Measurements from ENCODE around the gene MAPKAPK3. TPM values are rescaled to one million over a fixed set of nuclear protein-coding genes. Genes with fewer than 3 reads are reported as not detected.

Gene MAPKAPK3
- total RNA-seq, 1 donor from 2014 or later: 15.5 TPM

- DNase-seq (ENCODE audit: extremely low read depth, low read depth, low spot score): no peak
Observed at GRCh38 chr3:50625231-50626182, 8.6 kb downstream of the MAPKAPK3 start.

GRCh38 chr3:50626401-50626800, 9.4 kb downstream of the MAPKAPK3 start:
- DNase-seq (ENCODE audit: extremely low read depth, low read depth, low spot score): no peak

DNA sequence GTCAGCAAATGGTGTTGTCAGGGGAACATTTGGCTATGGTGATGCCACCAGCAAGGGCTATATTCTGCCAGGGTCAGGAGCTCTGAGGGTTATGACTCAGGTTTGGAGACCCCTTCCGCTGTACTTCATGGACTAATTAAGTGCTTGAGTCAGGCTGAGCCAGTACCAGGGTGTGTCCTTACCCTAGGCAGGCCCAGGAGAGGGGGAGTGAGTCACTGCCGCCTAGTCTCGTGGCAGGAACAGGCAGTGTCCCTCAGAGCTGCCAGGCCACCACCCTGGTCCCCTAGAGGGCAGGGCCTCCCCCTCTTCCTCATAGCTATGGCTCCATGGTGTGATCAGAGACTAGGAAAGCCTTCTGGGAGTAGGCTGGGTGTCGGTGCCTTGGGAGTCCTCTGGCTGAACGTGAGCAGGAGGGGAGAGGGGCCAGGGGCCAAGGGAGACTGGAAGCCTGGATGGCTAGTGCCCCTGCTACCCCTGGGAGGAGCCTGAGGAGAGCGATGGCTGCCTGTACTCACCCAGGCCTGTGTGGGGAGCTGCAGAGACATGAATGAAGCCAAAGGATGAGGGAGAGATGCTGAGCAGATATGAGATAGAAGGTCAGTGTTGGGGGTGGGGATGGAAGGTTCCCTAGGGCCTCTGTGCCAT, 10.6 kb downstream of the MAPKAPK3 start:
- no peak for DNase-seq (ENCODE audit: extremely low read depth, low read depth, low spot score)

DNA sequence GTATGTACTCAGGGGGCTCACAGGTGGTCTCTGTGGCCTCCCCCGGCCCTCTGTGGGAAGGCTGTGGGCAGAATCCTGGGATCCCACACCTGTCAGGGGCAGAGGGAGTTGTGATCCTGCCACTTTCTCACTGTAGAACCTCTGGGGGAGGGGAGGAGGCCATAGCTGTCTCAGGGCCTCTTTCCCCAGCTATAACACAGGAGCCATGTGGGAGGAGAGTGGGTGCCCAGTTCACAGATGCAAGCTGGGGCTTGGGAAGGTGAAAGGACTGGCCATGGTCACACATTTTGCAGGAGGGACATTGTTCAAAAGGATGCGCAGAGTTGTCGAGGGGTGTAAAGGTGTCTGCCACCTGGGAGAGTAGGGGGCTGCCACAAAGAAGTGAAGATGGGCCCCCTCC, 11.7 kb downstream of the MAPKAPK3 start:
- no peak for DNase-seq (ENCODE audit: extremely low read depth, low read depth, low spot score)

DNA sequence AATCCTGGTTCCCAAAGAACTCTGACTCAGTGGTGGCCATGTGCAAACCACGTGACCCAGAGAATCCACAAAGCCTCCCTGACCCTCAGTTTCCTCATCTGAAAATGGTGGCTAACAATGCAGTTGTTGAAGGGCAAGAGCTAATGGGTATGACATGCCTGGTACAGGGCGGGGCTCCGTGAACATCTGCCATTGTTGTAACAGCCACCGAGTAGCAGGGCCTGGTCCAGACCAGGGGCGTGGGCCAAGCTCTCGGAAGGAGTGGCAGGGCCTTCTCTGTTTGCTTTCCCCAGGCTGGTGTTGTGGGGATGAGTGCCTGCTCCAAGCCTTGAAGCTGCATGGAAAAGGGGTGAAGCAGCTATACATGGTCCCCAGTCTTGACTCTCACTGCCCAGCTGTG, 13.4 kb downstream of the MAPKAPK3 start:
- no peak for DNase-seq (ENCODE audit: extremely low read depth, low read depth, low spot score)

DNA sequence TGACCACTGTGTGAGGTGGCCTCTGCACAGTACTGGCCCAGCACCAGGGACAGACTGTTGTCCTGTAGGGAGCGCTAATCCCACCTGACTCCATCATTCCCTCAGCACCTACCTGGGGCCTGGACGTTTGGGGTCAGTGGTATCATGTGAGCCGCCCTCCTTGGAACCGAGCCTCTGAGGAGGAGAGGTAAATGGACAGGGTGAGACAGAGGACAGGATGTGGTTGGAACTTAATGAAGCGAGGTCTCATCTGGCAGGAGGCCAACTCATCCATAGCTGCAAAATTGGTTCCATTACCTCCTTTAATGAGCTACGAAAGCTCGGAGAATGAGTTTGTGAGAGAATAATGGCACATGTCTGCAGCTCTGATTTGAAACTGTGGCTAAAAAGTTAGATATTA, 13.9 kb downstream of the MAPKAPK3 start:
- no peak for DNase-seq (ENCODE audit: extremely low read depth, low read depth, low spot score)

GRCh38 chr3:50632450-50632849, 15.5 kb downstream of the MAPKAPK3 start:
- no peak for DNase-seq (ENCODE audit: extremely low read depth, low read depth, low spot score)

- no peak for DNase-seq (ENCODE audit: extremely low read depth, low read depth, low spot score)
Observed at GRCh38 chr3:50633230-50633790, 16.4 kb downstream of the MAPKAPK3 start.

- no peak for DNase-seq (ENCODE audit: extremely low read depth, low read depth, low spot score)
Observed at GRCh38 chr3:50635066-50635465, 18.1 kb downstream of the MAPKAPK3 start.

GRCh38 chr3:50637011-50637410, 20.1 kb downstream of the MAPKAPK3 start:
- no peak for DNase-seq (ENCODE audit: extremely low read depth, low read depth, low spot score)

DNA sequence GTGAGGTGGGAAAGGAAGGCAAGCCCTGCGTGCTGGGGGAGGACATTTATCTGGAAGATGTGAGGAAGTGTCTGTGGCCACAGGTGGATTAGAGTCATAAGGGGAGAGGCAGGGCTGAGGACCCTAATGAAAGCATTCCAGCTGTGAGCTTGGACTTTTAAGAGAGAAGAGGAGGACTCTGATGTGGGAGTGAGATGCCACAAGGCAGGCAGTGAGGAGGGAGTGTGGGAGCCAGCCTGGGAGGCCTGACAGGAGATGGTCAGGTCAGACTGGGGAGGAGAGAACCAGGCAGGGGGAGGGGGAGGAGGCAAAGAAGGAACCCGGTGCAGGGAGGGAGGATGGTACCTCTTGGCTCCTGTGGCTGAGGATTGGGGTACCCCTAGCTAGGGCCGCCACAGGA, 21.0 kb downstream of the MAPKAPK3 start:
- no peak for DNase-seq (ENCODE audit: extremely low read depth, low read depth, low spot score)

DNA sequence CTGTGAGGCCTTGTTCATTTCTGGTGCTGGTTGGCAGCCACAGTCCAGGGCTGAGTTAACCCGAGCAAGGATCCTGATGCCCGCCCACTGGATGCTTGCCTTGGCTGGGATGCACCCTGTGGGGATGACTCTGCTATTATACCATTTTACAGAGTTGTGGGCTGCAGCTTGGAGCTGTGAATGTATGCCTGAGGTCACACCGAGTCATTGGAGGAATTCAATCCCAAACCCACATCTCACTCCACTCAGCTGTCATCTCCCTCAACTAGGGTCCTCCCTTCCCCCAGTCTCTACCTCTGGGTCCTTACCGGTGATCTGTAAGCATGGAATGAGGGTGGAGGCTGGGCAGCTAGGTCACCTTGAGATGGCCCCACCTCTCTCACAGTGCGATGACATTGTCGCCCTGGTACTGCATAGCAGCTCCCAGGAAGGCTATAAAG, 22.1 kb downstream of the MAPKAPK3 start:
- DNase-seq (ENCODE audit: extremely low read depth, low read depth, low spot score): no peak

- no peak for DNase-seq (ENCODE audit: extremely low read depth, low read depth, low spot score)
Observed at GRCh38 chr3:50642382-50642781, 25.4 kb downstream of the MAPKAPK3 start.

- DNase-seq (ENCODE audit: extremely low read depth, low read depth, low spot score): no peak
Observed at GRCh38 chr3:50644561-50644960, 27.6 kb downstream of the MAPKAPK3 start.

GRCh38 chr3:50645378-50645777, 28.4 kb downstream of the MAPKAPK3 start:
- no peak for DNase-seq (ENCODE audit: extremely low read depth, low read depth, low spot score)

- no peak for DNase-seq (ENCODE audit: extremely low read depth, low read depth, low spot score)
Observed at GRCh38 chr3:50648313-50648712, 31.4 kb downstream of the MAPKAPK3 start.

DNA sequence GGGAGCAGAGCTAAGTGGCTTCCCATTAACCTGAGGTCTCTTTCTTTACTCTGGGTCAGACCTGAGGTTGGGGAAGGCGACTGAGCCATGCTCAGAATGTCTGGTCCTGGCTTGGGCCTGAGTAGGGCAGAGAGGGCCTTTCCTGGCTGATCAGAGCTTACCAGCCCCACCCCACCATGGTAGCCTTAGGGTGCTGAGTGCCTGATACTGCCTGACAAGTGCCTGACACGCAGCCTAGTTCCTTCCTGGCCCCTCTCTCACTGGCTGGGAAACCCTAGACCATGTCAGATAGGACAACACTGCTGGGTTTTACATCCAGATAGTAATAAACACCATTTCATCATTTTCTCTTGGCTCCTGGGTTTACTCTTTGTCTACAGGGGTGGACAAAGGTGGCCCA, 32.0 kb downstream of the MAPKAPK3 start:
- DNase-seq (ENCODE audit: extremely low read depth, low read depth, low spot score): no peak

DNA sequence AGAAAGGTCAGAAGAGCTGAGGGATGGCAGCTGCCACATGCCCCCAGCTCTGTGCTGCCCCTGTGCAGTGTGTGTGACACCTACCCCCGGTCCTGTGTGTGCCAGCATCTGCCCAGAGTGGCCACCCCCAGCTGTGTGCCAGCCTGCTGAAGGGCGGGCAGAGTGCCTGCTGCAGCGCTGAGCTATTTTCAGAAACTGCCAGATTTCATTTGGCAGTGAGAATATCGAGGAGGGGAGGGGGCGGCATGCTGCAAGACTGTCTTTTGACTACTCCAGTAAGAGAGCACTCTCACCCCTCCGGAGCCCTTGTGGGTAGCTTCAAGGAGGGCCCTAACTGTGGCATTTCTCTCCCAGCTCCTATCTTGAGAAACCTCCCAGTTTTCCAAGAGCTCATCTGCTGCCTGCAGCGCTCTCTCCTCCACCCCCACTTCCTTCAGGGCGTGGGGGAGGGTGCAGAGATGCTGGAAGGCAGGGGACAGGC, 32.5 kb downstream of the MAPKAPK3 start:
- no peak for DNase-seq (ENCODE audit: extremely low read depth, low read depth, low spot score)

GRCh38 chr3:50650018-50650417, 33.1 kb downstream of the MAPKAPK3 start:
- DNase-seq (ENCODE audit: extremely low read depth, low read depth, low spot score): no peak

- DNase-seq (ENCODE audit: extremely low read depth, low read depth, low spot score): no peak
Observed at GRCh38 chr3:50651445-50651844, 34.5 kb downstream of the MAPKAPK3 start.

DNA sequence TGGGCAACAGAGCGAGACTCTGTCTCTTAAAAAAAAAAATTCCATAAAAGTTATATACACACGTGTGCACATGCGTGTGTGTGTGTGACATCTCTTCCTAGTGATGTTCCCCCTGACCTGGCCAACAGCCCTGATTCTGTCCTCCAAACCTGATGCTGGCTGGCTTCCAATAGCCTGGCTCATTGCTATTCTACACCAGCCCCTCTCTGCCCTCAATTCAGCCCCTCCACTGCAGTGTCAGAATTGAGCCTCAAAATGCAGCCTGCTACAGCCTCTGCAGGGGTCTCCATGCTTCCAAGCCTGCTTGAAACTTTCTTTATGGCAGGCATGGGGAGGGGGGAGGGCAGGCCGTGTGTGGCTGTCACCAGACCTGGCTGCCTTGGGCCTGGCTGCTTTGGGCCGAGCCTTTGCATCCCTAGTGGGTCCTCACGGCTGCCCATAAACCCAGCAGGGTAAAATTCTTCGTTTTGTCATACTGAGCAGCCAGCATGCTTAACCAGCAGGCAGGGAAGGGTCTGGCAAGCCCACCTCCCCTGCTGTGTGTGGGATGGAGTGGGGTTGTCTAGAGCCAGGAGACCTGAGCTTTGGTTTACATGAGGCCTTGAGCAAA, 35.1 kb downstream of the MAPKAPK3 start:
- no peak for DNase-seq (ENCODE audit: extremely low read depth, low read depth, low spot score)
